GM19395 (cell line): ENCODE measurements around the gene RBM4B.
A peak's percentile ranks its signal among the peaks of the same experiment; 100 is the strongest.
"Not testable (repeated sequence)": the region's sequence is repeated elsewhere in the genome, so short reads cannot be mapped to it uniquely, and the experiment has no call there.

Experiments
- ATAC-seq: cut with Tn5 transposase; IDR thresholded peaks from one replicate; pipeline ENCODE4 v1.9.1; 2021; ENCODE audit warnings: mild to moderate bottlenecking, moderate library complexity; ENCODE audit not compliant: unreplicated experiment

Gene RBM4B

DNA sequence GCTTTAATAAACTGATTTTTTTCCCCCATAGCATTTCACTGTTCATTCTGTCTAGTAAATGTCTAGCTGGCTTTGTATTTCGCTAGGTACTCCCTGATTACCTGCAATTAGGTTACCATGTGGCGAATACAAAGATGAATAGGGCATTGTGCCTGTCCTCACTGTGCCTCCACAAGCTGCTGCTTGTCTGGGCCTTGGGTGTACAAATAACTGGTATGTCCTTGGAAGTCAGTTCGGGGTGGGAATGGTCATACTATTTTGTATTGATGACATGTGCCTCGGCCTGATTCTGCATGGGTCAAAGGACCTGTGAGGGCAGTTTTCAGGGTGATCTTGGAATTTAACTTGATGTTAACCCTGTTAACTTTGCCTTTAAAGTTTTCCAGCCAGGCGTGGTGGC is 27.8 kb downstream of the RBM4B start:
- no peak for ATAC-seq

DNA sequence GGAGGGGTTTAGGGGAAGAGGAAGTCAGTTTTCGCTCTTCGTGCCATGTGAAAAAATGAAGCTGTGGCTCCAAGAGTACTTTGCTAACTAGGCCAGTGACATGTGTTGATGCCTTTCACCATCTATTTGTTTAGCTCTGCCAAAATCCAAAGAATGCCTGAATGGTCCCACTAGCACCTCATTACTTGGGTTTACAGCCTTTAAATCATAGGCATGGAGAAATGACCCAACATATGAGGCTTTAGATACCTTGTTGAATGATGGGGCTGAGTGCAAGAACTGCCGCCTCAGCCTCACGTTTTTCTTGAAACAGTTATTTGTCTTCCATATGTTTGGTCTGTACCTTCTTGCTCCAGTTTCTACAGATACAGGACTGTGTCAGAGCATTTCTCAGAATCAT is 30.9 kb downstream of the RBM4B start:
- no peak for ATAC-seq

DNA sequence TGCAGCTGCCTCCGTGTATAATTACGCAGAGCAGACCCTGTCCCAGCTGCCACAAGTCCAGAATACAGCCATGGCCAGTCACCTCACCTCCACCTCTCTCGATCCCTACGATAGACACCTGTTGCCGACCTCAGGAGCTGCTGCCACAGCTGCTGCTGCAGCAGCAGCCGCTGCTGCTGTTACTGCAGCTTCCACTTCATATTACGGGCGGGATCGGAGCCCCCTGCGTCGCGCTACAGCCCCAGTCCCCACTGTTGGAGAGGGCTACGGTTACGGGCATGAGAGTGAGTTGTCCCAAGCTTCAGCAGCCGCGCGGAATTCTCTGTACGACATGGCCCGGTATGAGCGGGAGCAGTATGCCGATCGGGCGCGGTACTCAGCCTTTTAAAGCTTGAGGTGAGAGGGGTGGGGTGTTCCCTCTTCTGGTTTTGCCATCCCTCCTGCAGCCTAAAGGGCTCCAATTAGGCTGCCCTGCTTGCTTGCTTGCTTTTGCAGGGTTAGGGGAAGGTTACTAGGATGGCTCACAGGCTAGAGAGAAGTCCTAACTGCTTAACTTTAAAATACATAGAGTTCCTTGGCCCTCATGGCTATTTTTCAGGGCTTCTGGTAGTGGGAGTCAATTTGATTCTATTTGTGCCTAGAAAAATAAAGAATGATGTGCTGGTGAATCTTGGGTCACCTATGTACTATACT is 33.8 kb downstream of the RBM4B start:
- no peak for ATAC-seq

DNA sequence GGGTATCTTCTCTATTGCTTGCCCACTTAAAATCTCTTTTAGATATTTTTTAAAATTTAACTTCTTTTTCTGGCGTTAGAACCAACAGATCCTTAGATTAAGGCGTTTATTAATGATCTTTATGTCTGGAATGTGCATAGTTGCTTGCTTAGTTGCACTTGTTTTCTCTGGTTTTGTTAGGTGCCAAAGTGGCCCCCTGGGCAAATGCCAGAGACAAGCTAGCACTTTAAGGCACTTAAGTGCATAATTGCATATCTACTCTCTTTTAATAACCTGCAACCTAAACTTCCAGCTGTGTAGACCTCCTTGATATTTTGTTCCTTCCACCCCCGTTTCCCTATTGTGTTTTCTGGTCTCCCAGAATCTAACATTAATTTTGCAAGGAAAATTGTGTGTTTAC is 35.9 kb downstream of the RBM4B start:
- ATAC-seq: no peak

DNA sequence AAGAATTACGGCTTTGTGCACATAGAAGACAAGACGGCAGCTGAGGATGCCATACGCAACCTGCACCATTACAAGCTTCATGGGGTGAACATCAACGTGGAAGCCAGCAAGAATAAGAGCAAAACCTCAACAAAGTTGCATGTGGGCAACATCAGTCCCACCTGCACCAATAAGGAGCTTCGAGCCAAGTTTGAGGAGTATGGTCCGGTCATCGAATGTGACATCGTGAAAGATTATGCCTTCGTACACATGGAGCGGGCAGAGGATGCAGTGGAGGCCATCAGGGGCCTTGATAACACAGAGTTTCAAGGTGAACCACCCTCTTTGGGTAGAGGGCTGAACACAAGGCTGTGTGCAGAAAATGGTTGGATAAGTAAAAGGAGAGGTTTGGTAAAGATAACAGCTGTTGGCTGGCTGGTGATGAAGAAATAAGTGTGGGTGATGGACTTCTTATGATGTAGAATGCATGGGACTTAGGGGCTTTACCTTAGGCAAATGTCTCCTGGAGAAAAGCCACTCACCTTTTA is 37.8 kb downstream of the RBM4B start:
- ATAC-seq: not testable (repeated sequence)

DNA sequence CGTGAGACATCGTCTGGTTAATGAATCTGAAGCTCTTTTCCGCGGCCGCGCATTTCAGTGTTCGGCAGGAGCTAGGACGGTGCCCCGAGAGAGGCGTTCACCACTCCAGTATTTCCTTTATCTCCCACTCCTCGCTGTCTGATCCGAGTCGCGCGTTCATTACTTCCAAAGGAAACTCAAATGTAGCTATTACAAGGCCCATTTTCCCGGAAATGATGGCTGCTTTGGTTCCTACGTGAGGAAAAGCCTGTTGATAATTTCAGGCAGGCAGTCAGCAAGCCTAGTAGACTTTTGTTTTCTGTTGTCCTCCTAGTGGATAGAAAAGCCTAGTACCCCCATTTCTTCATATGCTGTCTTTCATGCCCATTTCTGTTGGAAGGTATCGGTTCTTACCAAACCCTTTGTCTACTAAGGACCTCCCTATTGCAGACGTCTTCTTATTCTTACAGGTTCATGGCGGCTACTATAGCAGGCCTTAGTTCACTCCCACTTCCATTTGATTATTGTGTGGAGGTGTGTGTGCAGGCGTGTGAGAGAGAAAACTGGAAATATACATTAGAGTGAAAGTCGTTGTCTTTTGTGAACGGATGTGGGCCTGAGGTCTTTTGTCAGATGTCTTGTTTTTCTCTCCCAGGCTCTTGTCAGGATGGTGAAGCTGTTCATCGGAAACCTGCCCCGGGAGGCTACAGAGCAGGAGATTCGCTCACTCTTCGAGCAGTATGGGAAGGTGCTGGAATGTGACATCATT is 38.4 kb downstream of the RBM4B start:
- no peak for ATAC-seq

DNA sequence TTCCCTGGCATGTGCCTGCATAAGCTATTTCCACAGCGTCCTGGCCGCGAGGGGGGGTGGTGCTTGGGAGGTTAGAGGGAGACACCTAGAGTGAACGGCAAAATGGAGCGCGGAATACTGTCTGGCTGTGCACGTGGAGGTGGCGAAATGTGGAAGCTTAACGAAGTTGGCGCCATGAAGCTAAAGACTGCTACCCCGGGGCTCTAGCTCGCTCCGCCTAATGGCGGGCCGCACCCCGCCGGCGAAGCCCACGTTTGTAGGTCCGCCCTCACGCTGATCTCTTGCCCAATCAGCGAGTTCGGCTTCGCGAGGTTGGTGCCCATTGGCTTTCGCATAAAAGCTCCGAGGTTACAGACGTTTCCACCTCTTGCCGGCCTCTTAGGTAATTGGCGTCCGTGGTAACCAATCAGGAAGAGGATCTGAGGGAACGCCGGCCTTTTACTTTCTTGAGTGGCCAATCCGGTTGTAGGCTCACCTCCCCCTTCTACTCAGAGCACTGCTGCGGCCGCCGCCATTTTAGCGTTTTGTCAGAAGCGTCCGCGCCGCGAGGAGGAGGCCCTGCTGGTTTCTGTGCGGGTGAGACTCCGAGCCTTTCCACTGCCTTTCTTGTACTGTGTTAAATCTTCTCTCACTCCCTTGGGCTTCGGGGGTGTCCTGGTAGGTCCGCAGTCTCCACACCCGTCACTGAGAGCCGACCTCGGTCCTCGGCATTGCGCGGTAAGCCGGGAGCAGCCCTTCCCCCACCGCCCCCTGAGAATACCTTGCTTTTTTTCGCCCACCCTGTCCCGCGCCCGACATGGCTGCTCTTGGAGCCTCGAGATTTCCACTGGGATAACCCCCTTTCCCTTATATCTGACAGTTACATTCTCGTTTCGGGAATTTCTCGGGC is 39.3 kb downstream of the RBM4B start, which contains the start of gene RBM4:
Gene RBM4, plus strand, starts transcription at position 527 of the 889 bp plus-strand sequence. CDS start 1,009 bp downstream, outside the sequence.
- peak; percentile 97 for ATAC-seq

DNA sequence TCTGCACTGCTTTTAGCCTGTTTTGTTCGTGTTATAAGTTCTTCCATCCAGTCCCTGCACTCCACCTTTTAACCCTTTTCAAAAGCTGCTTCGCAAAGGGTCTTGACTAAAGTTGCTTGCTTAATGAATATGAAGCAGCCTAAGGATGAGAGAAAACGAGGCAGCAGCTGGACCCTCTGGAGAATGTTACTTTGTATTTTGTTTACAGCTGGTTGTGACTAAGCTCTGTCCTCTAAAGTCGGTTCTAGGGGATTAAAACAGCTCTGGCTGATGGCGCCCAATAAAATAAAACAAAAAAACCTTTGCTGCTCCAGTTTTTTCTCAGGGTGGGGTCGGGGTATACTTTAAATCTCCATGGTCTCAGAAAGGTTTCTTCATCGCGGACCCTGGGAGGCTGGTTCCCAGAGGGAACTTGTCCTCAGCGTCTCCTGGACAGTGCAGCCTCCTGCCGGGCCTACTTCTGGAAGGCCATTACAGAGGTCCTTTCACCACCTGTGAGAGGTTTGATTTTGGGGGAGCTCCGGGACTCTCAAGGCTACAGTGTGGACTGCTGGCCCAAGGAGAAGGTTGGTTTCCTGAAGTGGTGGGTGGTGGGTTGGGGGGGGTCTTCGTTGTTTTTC is 40.0 kb downstream of the RBM4B start:
- no peak for ATAC-seq

DNA sequence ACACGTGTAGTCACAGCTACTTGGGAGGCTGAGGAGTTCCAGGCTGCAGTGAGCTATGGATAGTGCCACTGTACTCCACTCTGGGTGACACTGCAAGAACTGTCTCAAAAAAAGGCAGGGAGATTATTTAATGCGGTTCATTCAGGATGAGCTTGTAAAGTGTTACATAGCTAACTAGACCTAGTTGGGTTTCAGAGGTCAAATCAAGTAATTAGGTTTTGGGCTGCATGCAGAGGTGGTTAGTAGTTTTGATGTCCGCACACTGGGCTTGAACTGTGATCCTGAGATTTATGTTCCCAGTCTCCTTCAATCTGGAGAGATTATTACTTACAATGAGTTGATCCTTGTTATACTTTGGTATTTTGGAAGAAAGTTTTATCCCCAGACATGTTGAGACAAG is 41.3 kb downstream of the RBM4B start:
- ATAC-seq: no peak

DNA sequence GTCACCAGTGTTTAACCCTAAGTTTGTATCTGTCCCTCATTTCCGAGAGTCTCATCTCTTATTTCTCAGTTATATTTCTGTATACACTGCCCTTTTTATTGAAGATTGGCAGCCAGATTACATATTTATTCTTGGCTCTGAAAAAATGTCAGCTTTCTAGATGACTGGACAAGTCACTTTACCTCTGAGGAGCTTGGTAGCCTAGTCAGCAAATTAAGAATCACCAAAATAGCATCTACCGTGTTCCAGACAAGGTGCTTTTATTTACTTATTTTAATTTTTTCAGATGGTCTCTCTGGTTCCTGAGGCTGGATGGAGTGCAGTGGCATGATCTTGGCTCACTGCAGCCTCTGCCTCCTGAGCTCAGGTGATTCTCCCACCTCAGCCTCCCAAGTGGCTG is 44.7 kb downstream of the RBM4B start:
- ATAC-seq: no peak

DNA sequence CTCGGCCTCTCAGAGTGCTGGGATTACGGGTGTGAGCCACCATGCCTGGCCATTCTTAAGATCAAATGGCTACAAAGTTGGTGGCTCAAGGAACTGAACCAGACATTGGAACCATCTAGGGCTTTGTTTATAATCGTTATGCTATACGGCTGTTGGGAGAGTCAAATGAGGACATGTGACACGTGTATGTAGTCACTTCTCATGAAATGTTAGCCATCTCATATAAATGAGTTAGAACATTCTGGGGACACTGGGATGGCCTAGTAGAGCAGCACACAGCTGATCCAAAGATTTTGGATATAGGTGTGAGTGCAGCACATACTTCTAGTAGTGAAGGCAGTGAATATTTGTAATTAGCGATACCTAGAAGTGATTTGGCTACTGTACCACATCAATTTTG is 45.8 kb downstream of the RBM4B start:
- ATAC-seq: no peak

DNA sequence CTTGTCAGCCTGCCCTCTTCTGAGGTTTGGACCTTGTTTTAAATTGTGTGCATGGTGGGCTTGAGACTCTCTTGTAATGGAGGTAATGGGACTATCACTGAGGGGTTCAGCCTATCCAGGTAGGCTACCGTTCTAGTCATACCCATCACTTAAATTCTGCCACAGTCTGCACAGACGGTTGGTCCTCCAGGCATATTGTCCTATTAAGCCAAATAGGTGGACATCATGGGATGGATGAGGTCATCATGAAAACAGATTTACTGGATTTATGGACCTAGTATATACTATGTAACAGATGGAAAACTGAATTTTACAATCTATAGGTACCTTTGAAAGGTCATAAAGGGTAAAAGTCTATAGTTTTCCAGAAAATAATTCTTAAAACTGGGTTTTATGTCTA is 48.3 kb downstream of the RBM4B start:
- no peak for ATAC-seq

DNA sequence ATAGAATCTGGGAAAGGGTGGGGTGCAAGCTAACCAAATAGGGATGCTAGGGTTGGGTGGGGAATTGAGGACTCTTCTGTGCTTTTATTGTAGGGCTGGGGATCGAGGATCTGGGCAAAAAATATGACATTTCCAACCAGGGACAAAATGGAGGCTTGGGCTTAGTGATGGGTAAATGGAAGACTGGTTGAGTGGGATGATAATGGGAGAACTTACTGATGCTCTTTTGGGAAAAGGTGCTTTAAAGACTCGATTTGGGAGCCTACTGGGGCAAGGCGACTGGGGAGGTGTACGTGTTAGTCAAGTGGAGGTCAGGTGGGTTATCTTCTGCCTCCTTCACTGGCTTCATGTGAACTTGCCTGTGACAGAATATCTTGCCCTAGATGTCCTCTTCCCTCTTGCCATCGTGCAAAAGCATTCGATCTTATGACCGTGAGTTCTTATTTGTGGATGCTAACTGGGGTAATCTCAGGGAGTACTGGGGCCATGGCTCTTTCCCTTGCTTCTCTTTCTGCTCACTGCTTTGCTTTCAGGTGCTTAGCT is 49.6 kb downstream of the RBM4B start:
- ATAC-seq: no peak

DNA sequence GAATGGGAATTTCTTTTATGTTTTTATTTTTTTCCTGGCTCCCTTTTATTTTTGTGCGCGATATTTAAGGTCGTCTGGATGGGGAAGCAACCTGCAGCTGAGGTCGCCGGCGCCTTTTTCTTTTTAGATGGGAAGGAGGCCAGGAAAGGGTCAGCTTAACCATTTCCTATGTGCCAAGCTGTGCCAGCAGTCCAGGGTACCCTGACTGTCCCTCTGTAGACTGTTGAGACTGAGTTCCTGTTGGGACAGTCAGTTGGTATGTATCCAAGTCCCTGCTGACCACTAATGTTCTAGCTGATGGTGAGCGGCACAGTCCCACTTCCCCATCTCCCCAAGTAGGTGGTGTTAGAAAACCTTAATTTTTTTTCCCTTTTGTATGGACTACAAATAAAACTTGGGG is 50.8 kb downstream of the RBM4B start:
- ATAC-seq: no peak

DNA sequence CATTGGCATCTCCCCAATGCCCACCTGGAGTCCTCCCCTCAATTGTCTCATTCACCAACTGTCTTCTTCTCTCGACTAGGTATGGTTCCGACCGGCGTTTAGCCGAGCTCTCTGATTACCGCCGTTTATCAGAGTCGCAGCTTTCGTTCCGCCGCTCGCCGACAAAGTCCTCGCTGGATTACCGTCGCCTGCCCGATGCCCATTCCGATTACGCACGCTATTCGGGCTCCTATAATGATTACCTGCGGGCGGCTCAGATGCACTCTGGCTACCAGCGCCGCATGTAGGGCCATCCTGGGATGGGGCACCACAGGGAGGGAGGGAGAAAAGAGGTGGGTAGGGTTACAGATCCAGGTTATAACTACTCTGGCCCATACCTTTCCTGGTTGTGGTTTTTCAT is 51.3 kb downstream of the RBM4B start:
- ATAC-seq: no peak

DNA sequence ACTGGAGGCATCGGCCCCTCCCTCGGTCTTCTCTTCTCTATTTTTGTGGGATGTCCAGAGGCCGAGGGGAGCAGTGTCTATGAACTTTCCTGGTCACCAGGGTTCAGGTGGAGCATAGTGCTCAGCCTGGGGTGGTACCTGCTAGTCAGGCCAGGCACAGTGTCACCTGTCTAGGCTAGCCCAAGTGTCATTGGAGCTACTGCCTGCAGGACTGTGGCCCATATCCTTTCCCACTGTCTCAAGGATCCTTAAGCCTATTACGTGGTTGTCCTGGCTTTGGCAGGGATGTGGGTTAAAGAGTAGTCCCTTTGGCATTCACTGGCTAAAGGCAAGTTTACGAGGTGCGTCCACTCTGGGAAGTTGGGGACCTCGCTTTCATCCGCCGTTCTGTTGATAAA is 51.9 kb downstream of the RBM4B start:
- ATAC-seq: no peak

DNA sequence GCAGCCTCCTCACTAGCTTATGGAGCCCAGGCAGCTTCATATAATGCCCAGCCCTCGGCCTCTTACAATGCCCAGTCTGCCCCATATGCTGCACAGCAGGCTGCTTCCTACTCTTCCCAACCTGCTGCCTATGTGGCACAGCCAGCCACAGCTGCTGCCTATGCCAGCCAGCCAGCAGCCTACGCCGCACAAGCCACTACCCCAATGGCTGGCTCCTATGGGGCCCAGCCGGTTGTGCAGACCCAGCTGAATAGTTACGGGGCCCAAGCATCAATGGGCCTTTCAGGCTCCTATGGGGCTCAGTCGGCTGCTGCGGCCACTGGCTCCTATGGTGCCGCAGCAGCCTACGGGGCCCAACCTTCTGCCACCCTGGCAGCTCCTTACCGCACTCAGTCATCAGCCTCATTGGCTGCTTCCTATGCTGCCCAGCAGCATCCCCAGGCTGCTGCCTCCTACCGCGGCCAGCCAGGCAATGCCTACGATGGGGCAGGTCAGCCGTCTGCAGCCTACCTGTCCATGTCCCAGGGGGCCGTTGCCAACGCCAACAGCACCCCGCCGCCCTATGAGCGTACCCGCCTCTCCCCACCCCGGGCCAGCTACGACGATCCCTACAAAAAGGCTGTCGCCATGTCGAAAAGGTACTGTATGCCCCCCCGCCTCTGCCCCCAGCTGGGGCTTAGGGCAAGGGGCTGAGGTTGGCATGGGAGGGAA is 52.5 kb downstream of the RBM4B start:
- no peak for ATAC-seq

DNA sequence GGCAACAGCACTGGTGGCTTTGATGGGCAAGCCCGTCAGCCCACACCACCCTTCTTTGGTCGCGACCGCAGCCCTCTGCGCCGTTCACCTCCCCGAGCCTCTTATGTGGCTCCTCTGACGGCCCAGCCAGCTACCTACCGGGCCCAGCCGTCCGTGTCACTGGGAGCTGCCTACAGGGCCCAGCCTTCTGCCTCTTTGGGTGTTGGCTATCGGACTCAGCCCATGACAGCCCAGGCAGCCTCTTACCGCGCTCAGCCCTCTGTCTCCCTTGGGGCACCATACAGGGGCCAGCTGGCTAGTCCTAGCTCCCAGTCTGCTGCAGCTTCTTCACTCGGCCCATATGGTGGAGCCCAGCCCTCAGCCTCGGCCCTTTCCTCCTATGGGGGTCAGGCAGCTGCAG is 53.2 kb downstream of the RBM4B start:
- no peak for ATAC-seq

DNA sequence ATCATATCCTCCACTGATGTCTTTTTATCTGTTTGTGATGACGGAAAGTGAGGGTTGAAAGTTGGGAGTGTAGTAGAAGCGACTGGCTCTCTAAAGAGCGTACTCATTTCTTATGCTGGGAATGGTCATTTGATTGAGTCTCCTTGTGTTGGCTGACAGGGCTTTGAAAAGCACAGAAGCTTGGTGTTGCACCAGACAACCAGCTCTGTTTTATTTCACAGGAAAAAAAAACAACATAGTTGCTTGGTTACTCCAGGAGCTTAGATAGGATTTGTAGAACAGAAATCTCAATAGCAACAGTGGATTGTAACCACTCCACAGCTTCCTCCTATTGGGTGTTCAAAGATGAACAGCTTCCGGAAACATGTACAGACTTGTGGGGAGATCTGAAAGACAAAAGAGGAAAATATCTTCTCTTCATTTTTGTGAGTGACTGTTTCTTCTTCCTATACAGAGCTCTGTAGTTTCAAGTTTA is 58.6 kb downstream of the RBM4B start:
- no peak for ATAC-seq
